HEK293 (cell line): ENCODE measurements around the gene SH2B2.

Source experiments
- CTCF ChIA-PET: fragments of 350-600 bp; formaldehyde crosslinking; extraction: SDS; loops from one replicate; lab custom pipeline; 2021; ENCODE audit warnings: antibody characterized with exemption; lab: Yijun Ruan, JAX
- POLR2A ChIA-PET: fragments of 300-600 bp; formaldehyde crosslinking; extraction: SDS; loops from one replicate; lab custom pipeline; 2020; ENCODE audit warnings: antibody characterized with exemption, inconsistent platforms; lab: Yijun Ruan, JAX
- H3K27ac ChIP-seq: fragments of 200-500 bp; sonication (Bioruptor generic); 2 replicates; pipeline ENCODE4 v1.5.1; 2014; ENCODE audit warnings: low read depth, low read length, control low read depth, inconsistent platforms; ENCODE audit errors: extremely low read depth
- H3K36me3 ChIP-seq, 2 experiments: fragments of 200-500 bp in 1 of 2; sonication (Bioruptor generic) in 1 of 2; 1 replicate in 1 of 2; 2 replicates in 1 of 2; pipeline ENCODE4 v1.5.1; 2014 to 2017; ENCODE audit warnings: inconsistent platforms in 2 of 2, low read length in 2 of 2; ENCODE audit not compliant: control insufficient read depth in 2 of 2, insufficient read depth in 1 of 2
- H3K4me1 ChIP-seq: fragments of 200-500 bp; sonication (Bioruptor generic); 2 replicates; pipeline ENCODE4 v1.5.1; 2014; ENCODE audit warnings: mild to moderate bottlenecking, low read length, inconsistent platforms; ENCODE audit not compliant: control insufficient read depth, insufficient read depth
- H3K4me3 ChIP-seq: 2 replicates; pipeline ENCODE4 v1.5.1; 2011; ENCODE audit warnings: low read depth, mild to moderate bottlenecking, control low read depth, low read length, moderate library complexity
- H3K9me3 ChIP-seq: fragments of 200-500 bp; sonication (Bioruptor generic); 2 replicates; pipeline ENCODE4 v1.5.1; 2014; ENCODE audit warnings: low read depth, low read length, inconsistent platforms; ENCODE audit not compliant: control insufficient read depth, insufficient read depth
- EGR2 ChIP-seq: fragments of 450-650 bp; formaldehyde crosslinking; IDR thresholded peaks from 2 replicates; pipeline ENCODE4 v1.5.1; 2016; ENCODE audit warnings: low read depth, missing biosample characterization, missing genetic modification characterization
- KLF10 ChIP-seq: fragments of 450-650 bp; IDR thresholded peaks from 2 replicates; pipeline ENCODE4 v1.5.1; 2018; ENCODE audit warnings: missing biosample characterization, mild to moderate bottlenecking, missing genetic modification characterization
- KLF9 ChIP-seq: fragments of 450-650 bp; formaldehyde crosslinking; IDR thresholded peaks from 2 replicates; pipeline ENCODE4 v1.5.1; 2016; ENCODE audit warnings: missing biosample characterization, missing genetic modification characterization, low read depth
- PATZ1 ChIP-seq: fragments of 450-650 bp; formaldehyde crosslinking; IDR thresholded peaks from 2 replicates; pipeline ENCODE4 v1.5.1; 2016; ENCODE audit warnings: missing biosample characterization, missing genetic modification characterization
- PRDM10 ChIP-seq: fragments of 450-650 bp; formaldehyde crosslinking; IDR thresholded peaks from 2 replicates; pipeline ENCODE4 v1.5.1; 2016; ENCODE audit warnings: missing biosample characterization, missing genetic modification characterization
- SETDB1 ChIP-seq: IDR thresholded peaks from one replicate; pipeline ENCODE4 v1.6.1; 2017; ENCODE audit warnings: mild to moderate bottlenecking, low read length, moderate library complexity, mixed read lengths; ENCODE audit not compliant: insufficient read length
- TCF7L2 ChIP-seq: IDR thresholded peaks from 2 replicates; pipeline ENCODE4 v1.6.1; 2011; ENCODE audit warnings: low read depth, mild to moderate bottlenecking, inconsistent platforms, low read length, moderate library complexity, borderline replicate concordance
- TRIM28 ChIP-seq: IDR thresholded peaks from 2 replicates; pipeline ENCODE4 v1.6.1; 2011; ENCODE audit warnings: low read length, control low read depth, borderline replicate concordance
- ZFHX2 ChIP-seq: fragments of 450-650 bp; formaldehyde crosslinking; conservative IDR thresholded peaks from 2 replicates; pipeline ENCODE4 v1.5.1; 2016; ENCODE audit warnings: missing biosample characterization, missing genetic modification characterization
- ZNF146 ChIP-seq: fragments of 450-650 bp; formaldehyde crosslinking; IDR thresholded peaks from 2 replicates; pipeline ENCODE4 v1.5.1; 2016; ENCODE audit warnings: missing biosample characterization, missing genetic modification characterization
- ZNF148 ChIP-seq: fragments of 450-650 bp; formaldehyde crosslinking; IDR thresholded peaks from 2 replicates; pipeline ENCODE4 v1.5.0; 2017; ENCODE audit warnings: missing biosample characterization, missing genetic modification characterization, borderline replicate concordance
- ZNF549 ChIP-seq: fragments of 450-650 bp; IDR thresholded peaks from 2 replicates; pipeline ENCODE4 v1.5.1; 2018; ENCODE audit warnings: missing biosample characterization, missing genetic modification characterization, mild to moderate bottlenecking, inconsistent platforms, moderate library complexity
- ZNF645 ChIP-seq: fragments of 450-650 bp; formaldehyde crosslinking; IDR thresholded peaks from 2 replicates; pipeline ENCODE4; 2016; ENCODE audit warnings: missing biosample characterization, missing genetic modification characterization
- ZNF701 ChIP-seq: fragments of 450-650 bp; formaldehyde crosslinking; IDR thresholded peaks from 2 replicates; pipeline ENCODE4 v1.5.1; 2016; ENCODE audit warnings: missing biosample characterization, missing genetic modification characterization
- ZNF837 ChIP-seq: fragments of 450-650 bp; formaldehyde crosslinking; IDR thresholded peaks from 2 replicates; pipeline ENCODE4 v1.5.1; 2016; ENCODE audit warnings: missing biosample characterization, missing genetic modification characterization
- ZSCAN30 ChIP-seq: fragments of 450-650 bp; IDR thresholded peaks from 2 replicates; pipeline ENCODE4 v1.5.1; 2018; ENCODE audit warnings: missing biosample characterization, mild to moderate bottlenecking, missing genetic modification characterization, moderate library complexity

Gene SH2B2

GRCh38 chr7:102292813-102293798 lies 6.4 kb downstream of the SH2B2 start:
- CTCF ChIA-PET = no interaction called here
- Histone ChIP-seq H3K4me3 (no peak overlapping the region), H3K36me3 (no peaks in the 10 kb centered on the region), H3K9me3 (no peaks in the 10 kb centered on the region), H3K4me1 (no peaks in the 10 kb centered on the region), H3K27ac (no peak overlapping the region)
- POLR2A ChIA-PET = interaction anchor here (0.6 to 2.2 kb wide), 2 partner anchors 70 to 1404 kb away, joined by 4 to 5 read pairs; partner anchors contain the start of gene UFSP1
- TF ChIP-seq SETDB1 (no peak), ZNF645 (tag by site-specific recombination) (no peak), KLF9 (tag by site-specific recombination) (peak; percentile 44; the same call in 1 of the 2 replicates), TRIM28 (no peak), ZFHX2 (tag by site-specific recombination) (peak; percentile 68), EGR2 (tag by site-specific recombination) (peak; percentile 77), KLF10 (tag by site-specific recombination) (0 out of 2 replicates have a peak, but pooled peaks have one; percentile 26)

- ChIA-PET POLR2A (no interaction called here), CTCF (interaction anchor here (0.5 kb wide), 1 partner anchor 172 kb away, joined by 8 read pairs; no protein-coding TSS in a partner anchor)
- Histone ChIP-seq H3K9me3 (no peaks in the 10 kb centered on the region), H3K4me1 (no peaks in the 10 kb centered on the region), H3K36me3 (no peaks in the 10 kb centered on the region), H3K4me3 (no peak overlapping the region), H3K27ac (no peak overlapping the region)
- TF ChIP-seq ZNF549 (tag by site-specific recombination) = no peak
- no peak for TF ChIP-seq ZNF148
- TF ChIP-seq ZSCAN30 (tag by site-specific recombination) = no peak
- no peak for TF ChIP-seq ZNF701 (tag by site-specific recombination)
- no peak for TF ChIP-seq TCF7L2
- TF ChIP-seq PATZ1 (tag by site-specific recombination) = no peak
- TF ChIP-seq ZNF837 (tag by site-specific recombination) = no peak
- TF ChIP-seq ZNF146 (tag by site-specific recombination) = no peak
- TF ChIP-seq PRDM10 = no peak
These were observed 7.9 kb downstream of the SH2B2 start for GRCh38 chr7:102294589-102294988.
